GM23338 (cell line): ENCODE data around the gene ADCY6. TPM values are rescaled to one million over a fixed set of nuclear protein-coding genes. Genes with fewer than 3 reads are reported as not detected.

ENCODE experiments used
- ATAC-seq: fragments of 200-7000 bp; cut with Tn5 transposase; 3 replicates; pipeline ENCODE4 v1.9.1; 2020
- DNase-seq: peaks from one replicate; pipeline ENCODE4 v3.0.0-alpha.2; 2015; ENCODE audit warnings: low spot score
- H2AFZ ChIP-seq: fragments of 200-600 bp; sonication (generic); 2 replicates; pipeline ENCODE4 v1.8.0; 2016; ENCODE audit warnings: antibody characterized with exemption, mild to moderate bottlenecking, moderate library complexity
- H3F3A ChIP-seq: fragments of 200-600 bp; sonication (generic); replicated peaks from 2 replicates; pipeline ENCODE4 v1.8.0; 2017; ENCODE audit warnings: antibody characterized with exemption, mixed run types, low read depth
- H3K27ac ChIP-seq: fragments of 200-600 bp; sonication (generic); 2 replicates; pipeline ENCODE4 v1.6.1; 2016; ENCODE audit warnings: low read depth
- H3K27me3 ChIP-seq: fragments of 200-600 bp; sonication (generic); 2 replicates; pipeline ENCODE4 v1.8.0; 2016; ENCODE audit warnings: mild to moderate bottlenecking, mixed run types, moderate library complexity; ENCODE audit not compliant: insufficient read depth
- H3K36me3 ChIP-seq: fragments of 200-600 bp; sonication (generic); 2 replicates; pipeline ENCODE4 v1.8.0; 2016; ENCODE audit warnings: mild to moderate bottlenecking; ENCODE audit not compliant: insufficient read depth
- H3K4me1 ChIP-seq: fragments of 200-600 bp; sonication (generic); 2 replicates; pipeline ENCODE4 v1.8.0; 2016; ENCODE audit warnings: mild to moderate bottlenecking, moderate library complexity; ENCODE audit not compliant: insufficient read depth
- H3K4me2 ChIP-seq: fragments of 200-600 bp; sonication (generic); 2 replicates; pipeline ENCODE4 v1.7.1; 2017; ENCODE audit warnings: mixed run types
- H3K4me3 ChIP-seq: fragments of 200-600 bp; sonication (generic); 2 replicates; pipeline ENCODE4 v1.6.1; 2016; ENCODE audit warnings: mixed run types
- H3K79me2 ChIP-seq: fragments of 200-600 bp; sonication (generic); replicated peaks from 2 replicates; pipeline ENCODE4 v1.8.0; 2017; ENCODE audit warnings: mild to moderate bottlenecking; ENCODE audit not compliant: insufficient read depth
- H3K9me2 ChIP-seq: fragments of 200-600 bp; sonication (generic); 2 replicates; pipeline ENCODE4 v1.8.0; 2017; ENCODE audit not compliant: insufficient read depth
- H4K20me1 ChIP-seq: fragments of 200-600 bp; sonication (generic); replicated peaks from 2 replicates; pipeline ENCODE4 v1.8.0; 2017; ENCODE audit warnings: mild to moderate bottlenecking; ENCODE audit not compliant: insufficient read depth
- H3K27ac Mint-ChIP-seq: 2 replicates; pipeline ENCODE4 v1.8.0; 2020; ENCODE audit warnings: inconsistent platforms, mild to moderate bottlenecking, moderate library complexity, mixed read lengths
- H3K27me3 Mint-ChIP-seq: 3 replicates; pipeline ENCODE4 v1.8.0; 2022; ENCODE audit warnings: low read depth, mild to moderate bottlenecking, moderate library complexity, mixed read lengths, inconsistent platforms; ENCODE audit not compliant: insufficient read depth, poor library complexity
- H3K36me3 Mint-ChIP-seq: 3 replicates; pipeline ENCODE4 v1.8.0; 2021; ENCODE audit warnings: low read depth, mild to moderate bottlenecking, inconsistent platforms, moderate library complexity, mixed read lengths
- H3K4me1 Mint-ChIP-seq: 3 replicates; pipeline ENCODE4 v1.8.0; 2020; ENCODE audit warnings: mild to moderate bottlenecking, inconsistent platforms, mixed read lengths
- H3K4me3 Mint-ChIP-seq: 3 replicates; pipeline ENCODE4 v1.8.0; 2021; ENCODE audit warnings: moderate library complexity, mild to moderate bottlenecking, inconsistent platforms, mixed read lengths
- H3K9me3 Mint-ChIP-seq: 3 replicates; pipeline ENCODE4 v1.8.0; 2020; ENCODE audit warnings: moderate library complexity, mild to moderate bottlenecking, inconsistent platforms, mixed read lengths
- CREB1 ChIP-seq: fragments of 250-450 bp; sonication (Bioruptor Pico); IDR thresholded peaks from 2 replicates; pipeline ENCODE4 v1.5.0; 2020; ENCODE audit warnings: low read depth, mild to moderate bottlenecking, moderate library complexity
- ETS1 ChIP-seq: IDR thresholded peaks from 2 replicates; pipeline ENCODE4 v1.6.1; 2016; ENCODE audit warnings: antibody characterized with exemption
- EZH2 ChIP-seq: fragments of 200-600 bp; sonication (generic); IDR thresholded peaks from one replicate; pipeline ENCODE4 v1.8.0; 2017; ENCODE audit warnings: antibody characterized with exemption, mild to moderate bottlenecking, low read depth; ENCODE audit not compliant: unreplicated experiment
- EZH2phosphoT487 ChIP-seq: fragments of 200-600 bp; sonication (generic); IDR thresholded peaks from one replicate; pipeline ENCODE4 v1.8.1; 2018; ENCODE audit warnings: antibody characterized with exemption; ENCODE audit not compliant: unreplicated experiment
- JUNB ChIP-seq: IDR thresholded peaks from one replicate; pipeline ENCODE4 v1.6.1; 2016; ENCODE audit warnings: antibody characterized with exemption; ENCODE audit not compliant: unreplicated experiment
- NANOG ChIP-seq: IDR thresholded peaks from 2 replicates; pipeline ENCODE4 v1.6.1; 2016; ENCODE audit warnings: antibody characterized with exemption, borderline replicate concordance
- POLR2AphosphoS5 ChIP-seq: IDR thresholded peaks from 2 replicates; pipeline ENCODE4 v1.6.1; 2016; ENCODE audit warnings: antibody characterized with exemption, low read depth
- REST ChIP-seq: IDR thresholded peaks from one replicate; pipeline ENCODE4 v1.6.1; 2018; ENCODE audit warnings: antibody characterized with exemption; ENCODE audit not compliant: unreplicated experiment
- STAT1 ChIP-seq: IDR thresholded peaks from one replicate; pipeline ENCODE4 v1.6.1; 2016; ENCODE audit warnings: antibody characterized with exemption; ENCODE audit not compliant: unreplicated experiment
- ZNF114 ChIP-seq: fragments of 250-450 bp; sonication (Bioruptor Pico); IDR thresholded peaks from 2 replicates; pipeline ENCODE4 v1.5.0; 2020; ENCODE audit warnings: mild to moderate bottlenecking, moderate library complexity
- ZNF331 ChIP-seq: fragments of 250-450 bp; sonication (Bioruptor Pico); IDR thresholded peaks from 2 replicates; pipeline ENCODE4 v1.5.0; 2020; ENCODE audit warnings: low read depth, mild to moderate bottlenecking, moderate library complexity
- polyA plus RNA-seq: library from polyadenylated mRNA; unstranded; fragments of >200 nt; fragmentation: Nextera tagmentation; extraction: Ambion mirVana; gene quantifications from 2 replicates; pipeline ENCODE4 v1.2.1, GENCODE V29; 2016
- total RNA-seq: library from RNA; depleted of rRNA; stranded (reverse); fragments of >200 nt; shearing (Covaris generic); gene quantifications from 2 replicates; pipeline ENCODE4 v1.2.3, GENCODE V29; 2014
- TF ChIP-seq, protein P1 (sequence below): fragments of 250-450 bp; sonication (Bioruptor Pico); IDR thresholded peaks from 2 replicates; pipeline ENCODE4 v1.5.0; 2020; ENCODE audit warnings: mild to moderate bottlenecking, moderate library complexity
- TF ChIP-seq, protein P2 (sequence below), 2 experiments: fragments of 200-600 bp in 1 of 2; sonication (generic) in 1 of 2; conservative IDR thresholded peaks; 2 replicates each; pipeline versions ENCODE4 v1.5.1 to v1.6.1; 2016 to 2017; ENCODE audit warnings: antibody characterized with exemption in 2 of 2, low read depth in 2 of 2, mild to moderate bottlenecking in 2 of 2, moderate library complexity in 1 of 2

The ADCY6 gene
- total and polyA plus RNA-seq, 2 experiments from 2014 or later: 1.0 to 16.5 TPM

GRCh38 chr12:48822139-48822538 lies 33.2 kb upstream of the ADCY6 start:
- H3K36me3 Mint-ChIP-seq: peaks cover 10% of the 10 kb centered on the region; the same call in 1 of the 3 replicates
- Histone ChIP-seq H3K79me2 (no peaks in the 10 kb centered on the region), H3K36me3 (no peaks in the 10 kb centered on the region), H3K4me1 (peaks cover 9% of the 10 kb centered on the region), H3K27me3 (peaks cover 40% of the 10 kb centered on the region), H2AFZ (no peak overlapping the region), H3K4me3 (no peak overlapping the region), H3K9me2 (no peaks in the 10 kb centered on the region), H3K4me2 (no peak overlapping the region), H4K20me1 (no peaks in the 10 kb centered on the region; the same call in 1 of the 2 replicates), H3K27ac (no peak overlapping the region), H3F3A (no peaks in the 10 kb centered on the region; the same call in 1 of the 2 replicates)
- no peak overlapping the region for H3K27ac Mint-ChIP-seq
- ATAC-seq (no peak), DNase-seq (no peak)
- TF ChIP-seq REST (no peak), EZH2 (no peak), EZH2phosphoT487 (no peak), NANOG (no peak), CREB1 (CRISPR knock-in tag) (no peak), JUNB (no peak), POLR2AphosphoS5 (no peak), STAT1 (no peak), ZNF114 (CRISPR knock-in tag) (no peak), ETS1 (no peak), ZNF331 (CRISPR knock-in tag) (no peak)
- TF ChIP-seq, protein P1, sequence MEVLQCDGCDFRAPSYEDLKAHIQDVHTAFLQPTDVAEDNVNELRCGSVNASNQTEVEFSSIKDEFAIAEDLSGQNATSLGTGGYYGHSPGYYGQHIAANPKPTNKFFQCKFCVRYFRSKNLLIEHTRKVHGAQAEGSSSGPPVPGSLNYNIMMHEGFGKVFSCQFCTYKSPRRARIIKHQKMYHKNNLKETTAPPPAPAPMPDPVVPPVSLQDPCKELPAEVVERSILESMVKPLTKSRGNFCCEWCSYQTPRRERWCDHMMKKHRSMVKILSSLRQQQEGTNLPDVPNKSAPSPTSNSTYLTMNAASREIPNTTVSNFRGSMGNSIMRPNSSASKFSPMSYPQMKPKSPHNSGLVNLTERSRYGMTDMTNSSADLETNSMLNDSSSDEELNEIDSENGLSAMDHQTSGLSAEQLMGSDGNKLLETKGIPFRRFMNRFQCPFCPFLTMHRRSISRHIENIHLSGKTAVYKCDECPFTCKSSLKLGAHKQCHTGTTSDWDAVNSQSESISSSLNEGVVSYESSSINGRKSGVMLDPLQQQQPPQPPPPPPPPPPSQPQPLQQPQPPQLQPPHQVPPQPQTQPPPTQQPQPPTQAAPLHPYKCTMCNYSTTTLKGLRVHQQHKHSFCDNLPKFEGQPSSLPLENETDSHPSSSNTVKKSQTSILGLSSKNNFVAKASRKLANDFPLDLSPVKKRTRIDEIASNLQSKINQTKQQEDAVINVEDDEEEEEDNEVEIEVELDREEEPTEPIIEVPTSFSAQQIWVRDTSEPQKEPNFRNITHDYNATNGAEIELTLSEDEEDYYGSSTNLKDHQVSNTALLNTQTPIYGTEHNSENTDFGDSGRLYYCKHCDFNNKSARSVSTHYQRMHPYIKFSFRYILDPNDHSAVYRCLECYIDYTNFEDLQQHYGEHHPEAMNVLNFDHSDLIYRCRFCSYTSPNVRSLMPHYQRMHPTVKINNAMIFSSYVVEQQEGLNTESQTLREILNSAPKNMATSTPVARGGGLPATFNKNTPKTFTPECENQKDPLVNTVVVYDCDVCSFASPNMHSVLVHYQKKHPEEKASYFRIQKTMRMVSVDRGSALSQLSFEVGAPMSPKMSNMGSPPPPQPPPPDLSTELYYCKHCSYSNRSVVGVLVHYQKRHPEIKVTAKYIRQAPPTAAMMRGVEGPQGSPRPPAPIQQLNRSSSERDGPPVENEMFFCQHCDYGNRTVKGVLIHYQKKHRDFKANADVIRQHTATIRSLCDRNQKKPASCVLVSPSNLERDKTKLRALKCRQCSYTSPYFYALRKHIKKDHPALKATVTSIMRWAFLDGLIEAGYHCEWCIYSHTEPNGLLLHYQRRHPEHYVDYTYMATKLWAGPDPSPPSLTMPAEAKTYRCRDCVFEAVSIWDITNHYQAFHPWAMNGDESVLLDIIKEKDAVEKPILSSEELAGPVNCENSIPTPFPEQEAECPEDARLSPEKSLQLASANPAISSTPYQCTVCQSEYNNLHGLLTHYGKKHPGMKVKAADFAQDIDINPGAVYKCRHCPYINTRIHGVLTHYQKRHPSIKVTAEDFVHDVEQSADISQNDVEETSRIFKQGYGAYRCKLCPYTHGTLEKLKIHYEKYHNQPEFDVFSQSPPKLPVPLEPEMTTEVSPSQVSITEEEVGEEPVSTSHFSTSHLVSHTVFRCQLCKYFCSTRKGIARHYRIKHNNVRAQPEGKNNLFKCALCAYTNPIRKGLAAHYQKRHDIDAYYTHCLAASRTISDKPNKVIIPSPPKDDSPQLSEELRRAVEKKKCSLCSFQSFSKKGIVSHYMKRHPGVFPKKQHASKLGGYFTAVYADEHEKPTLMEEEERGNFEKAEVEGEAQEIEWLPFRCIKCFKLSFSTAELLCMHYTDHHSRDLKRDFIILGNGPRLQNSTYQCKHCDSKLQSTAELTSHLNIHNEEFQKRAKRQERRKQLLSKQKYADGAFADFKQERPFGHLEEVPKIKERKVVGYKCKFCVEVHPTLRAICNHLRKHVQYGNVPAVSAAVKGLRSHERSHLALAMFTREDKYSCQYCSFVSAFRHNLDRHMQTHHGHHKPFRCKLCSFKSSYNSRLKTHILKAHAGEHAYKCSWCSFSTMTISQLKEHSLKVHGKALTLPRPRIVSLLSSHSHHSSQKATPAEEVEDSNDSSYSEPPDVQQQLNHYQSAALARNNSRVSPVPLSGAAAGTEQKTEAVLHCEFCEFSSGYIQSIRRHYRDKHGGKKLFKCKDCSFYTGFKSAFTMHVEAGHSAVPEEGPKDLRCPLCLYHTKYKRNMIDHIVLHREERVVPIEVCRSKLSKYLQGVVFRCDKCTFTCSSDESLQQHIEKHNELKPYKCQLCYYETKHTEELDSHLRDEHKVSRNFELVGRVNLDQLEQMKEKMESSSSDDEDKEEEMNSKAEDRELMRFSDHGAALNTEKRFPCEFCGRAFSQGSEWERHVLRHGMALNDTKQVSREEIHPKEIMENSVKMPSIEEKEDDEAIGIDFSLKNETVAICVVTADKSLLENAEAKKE: no peak
- TF ChIP-seq, protein P2, sequence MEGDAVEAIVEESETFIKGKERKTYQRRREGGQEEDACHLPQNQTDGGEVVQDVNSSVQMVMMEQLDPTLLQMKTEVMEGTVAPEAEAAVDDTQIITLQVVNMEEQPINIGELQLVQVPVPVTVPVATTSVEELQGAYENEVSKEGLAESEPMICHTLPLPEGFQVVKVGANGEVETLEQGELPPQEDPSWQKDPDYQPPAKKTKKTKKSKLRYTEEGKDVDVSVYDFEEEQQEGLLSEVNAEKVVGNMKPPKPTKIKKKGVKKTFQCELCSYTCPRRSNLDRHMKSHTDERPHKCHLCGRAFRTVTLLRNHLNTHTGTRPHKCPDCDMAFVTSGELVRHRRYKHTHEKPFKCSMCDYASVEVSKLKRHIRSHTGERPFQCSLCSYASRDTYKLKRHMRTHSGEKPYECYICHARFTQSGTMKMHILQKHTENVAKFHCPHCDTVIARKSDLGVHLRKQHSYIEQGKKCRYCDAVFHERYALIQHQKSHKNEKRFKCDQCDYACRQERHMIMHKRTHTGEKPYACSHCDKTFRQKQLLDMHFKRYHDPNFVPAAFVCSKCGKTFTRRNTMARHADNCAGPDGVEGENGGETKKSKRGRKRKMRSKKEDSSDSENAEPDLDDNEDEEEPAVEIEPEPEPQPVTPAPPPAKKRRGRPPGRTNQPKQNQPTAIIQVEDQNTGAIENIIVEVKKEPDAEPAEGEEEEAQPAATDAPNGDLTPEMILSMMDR (conservative IDR thresholded peaks at IDR 0.05; ENCODE audit: low read depth in 2 of 2): no peak
- H3K27me3 Mint-ChIP-seq: peaks cover 33% of the 10 kb centered on the region
- peaks cover 40% of the 10 kb centered on the region for H3K4me1 Mint-ChIP-seq
- H3K4me3 Mint-ChIP-seq: no peak overlapping the region
- no peaks in the 10 kb centered on the region; the same call in 2 of the 3 replicates for H3K9me3 Mint-ChIP-seq
